Adrenal gland (tissue), 12 donors: ENCODE results near the gene SEC24C. TPM values are rescaled to one million over a fixed set of nuclear protein-coding genes. Genes with fewer than 3 reads are reported as not detected.
"Not testable (repeated sequence)": the region's sequence is repeated elsewhere in the genome, so short reads cannot be mapped to it uniquely, and the experiment has no call there.

Experiments used
- DNase-seq, 7 donors: peaks; one replicate each; pipeline ENCODE4 v3.0.0-alpha.2; 2019 to 2020
- H3K27ac ChIP-seq, 5 donors: fragments of 200-600 bp; sonication (generic) in 4 of 5; 1 replicate in 3 of 5; 2 replicates in 2 of 5; pipeline versions ENCODE4 v1.5.1 to v1.8.0; 2016 to 2020; ENCODE audit warnings: mild to moderate bottlenecking in 1 of 5
- H3K27me3 ChIP-seq: fragments of 200-600 bp; 2 replicates; pipeline ENCODE4 v1.8.0; 2021
- H3K36me3 ChIP-seq, 2 donors: fragments of 200-600 bp; replicated peaks in 1 of 2; 1 replicate in 1 of 2; 2 replicates in 1 of 2; pipeline versions ENCODE4 v1.5.1 to v1.8.0; 2018 to 2022
- H3K4me1 ChIP-seq, 2 donors: fragments of 200-600 bp; replicated peaks in 1 of 2; 1 replicate in 1 of 2; 2 replicates in 1 of 2; pipeline versions ENCODE4 v1.5.1 to v1.8.0; 2018 to 2021
- H3K4me3 ChIP-seq, 4 donors: fragments of 200-600 bp; sonication (generic) in 3 of 4; one replicate each; pipeline ENCODE4 v1.5.1; 2016 to 2018
- H3K9me3 ChIP-seq, 3 donors: fragments of 200-600 bp; sonication (generic) in 1 of 3; replicated peaks in 1 of 3; 1 replicate in 2 of 3; 2 replicates in 1 of 3; pipeline versions ENCODE4 v1.5.1 to v1.8.0; 2016 to 2021
- CTCF ChIP-seq, 6 experiments: fragments of 450-650 bp in 4 of 6; fragments of 200-600 bp in 2 of 6; sonication (generic) in 1 of 6; IDR thresholded peaks; 1 replicate in 5 of 6; 2 replicates in 1 of 6; pipeline versions ENCODE4 v1.5.1 to v1.8.0; 2016 to 2021; ENCODE audit warnings: antibody characterized with exemption in 6 of 6, mild to moderate bottlenecking in 2 of 6, moderate library complexity in 1 of 6
- POLR2A ChIP-seq, 2 donors: fragments of 450-650 bp; IDR thresholded peaks; one replicate each; pipeline ENCODE4 v1.6.1; 2017; ENCODE audit warnings: antibody characterized with exemption in 2 of 2, mild to moderate bottlenecking in 2 of 2, moderate library complexity in 1 of 2
- WGBS, 4 donors: extraction: QIAGEN DNeasy Blood & Tissue Kit in 2 of 4; methylation state at CpG; one replicate each; pipeline versions ENCODE4 v1.1.5 to v1.1.7; 2013 to 2017; 5-methylcytosine and 5-hydroxymethylcytosine counted together
- intact Hi-C, 2 donors: fragments of 100-400 bp; cut with DNase I; formaldehyde crosslinking; loops; one replicate each; pipeline versions ENCODE4 v1.14.1 to v1.15.0; 2022 to 2023
- polyA plus RNA-seq, 3 donors: library from polyadenylated mRNA; stranded (reverse); fragments of 200-250 nt in 2 of 3; fragments of 350-450 nt in 1 of 3; fragmentation: Illumina TruSeq in 1 of 3; extraction: RNeasy Lipid Tissue Mini Kit (QIAGEN cat#74804) in 1 of 3; gene quantifications; one replicate each; pipeline ENCODE4 v1.2.3, GENCODE V29; 2013 to 2014
- total RNA-seq, 9 donors: library from RNA; depleted of rRNA in 4 of 9; stranded (reverse); fragments of >200 nt in 4 of 9; fragments of 120-200 nt in 1 of 9; fragmentation: NEBNext Ultra II Directional in 1 of 9; extraction: Animal tissue kit (Norgen Biotek cat#: 25700) in 1 of 9; gene quantifications; one replicate each; pipeline versions ENCODE4 v1.1.0 to v1.2.4, GENCODE V29; 2013 to 2023
- donor health status: healthy with polysubstance abuse.
- donor health status: Bipolar disorder and iron deficiency.
- donor health status: DM: yes; HTN: yes; CAD: no.
- donor health status: DM: no; HTN: no; CAD: no.
- donor health status: DM: no; HTN: no; CAD: no.
- donor health status: DM: yes; HTN: yes; CAD: no.

Gene SEC24C
- total and polyA plus RNA-seq, 12 donors: 38.4 to 133 (median 81.2) TPM

GRCh38 chr10:73789659-73790055 is 45.5 kb downstream of the SEC24C start:
- WGBS, 4 donors: 85 to 94% (median 88%) methylated on average over 9 to 10 of the region's 10 CpGs
- no peak for TF ChIP-seq CTCF (IDR thresholded peaks at IDR 0.05)
- no peak for TF ChIP-seq POLR2A (IDR thresholded peaks at IDR 0.05)
- intact Hi-C loops: no loop called here

GRCh38 chr10:73790886-73791625 is 46.9 kb downstream of the SEC24C start:
- intact Hi-C loops: no loop called here
- no peaks in the 10 kb centered on the region for H3K27me3 ChIP-seq
- no peak overlapping the region for H3K27ac ChIP-seq
- DNase-seq: peak in 1 of 7 donors; percentile 11
- peaks cover 0 to 75% of the 10 kb centered on the region in 2 donors for H3K36me3 ChIP-seq
- H3K4me3 ChIP-seq: no peak overlapping the region
- no peaks in the 10 kb centered on the region for H3K9me3 ChIP-seq
- WGBS, 4 donors: 88 to 91% (median 89%) methylated on average over 16 to 22 of the region's 22 CpGs
- no peak for TF ChIP-seq POLR2A (IDR thresholded peaks at IDR 0.05)
- no peak for TF ChIP-seq CTCF (IDR thresholded peaks at IDR 0.05)
- H3K4me1 ChIP-seq: peaks cover 20 to 21% of the 10 kb centered on the region in 2 donors

More at GRCh38 chr10:73789659-73790055, 45.5 kb downstream of the SEC24C start:
- Histone ChIP-seq H3K9me3 (no peaks in the 10 kb centered on the region), H3K4me3 (no peak overlapping the region), H3K4me1 (peaks cover 20 to 25% of the 10 kb centered on the region in 2 donors), H3K27me3 (no peaks in the 10 kb centered on the region), H3K27ac (no peak overlapping the region), H3K36me3 (peaks cover 0 to 61% of the 10 kb centered on the region in 2 donors)
- DNase-seq: peak in 1 of 7 donors; percentile 13

GRCh38 chr10:73791871-73792400 is 47.8 kb downstream of the SEC24C start:
- H3K27ac ChIP-seq: no peak overlapping the region
- WGBS, 4 donors: 91 to 99% (median 92%) methylated on average over 10 to 26 of the region's 26 CpGs
- TF ChIP-seq POLR2A (IDR thresholded peaks at IDR 0.05) (no peak), CTCF (IDR thresholded peaks at IDR 0.05) (no peak)
- H3K4me3 ChIP-seq: no peak overlapping the region
- H3K36me3 ChIP-seq: peaks cover 0 to 84% of the 10 kb centered on the region in 2 donors
- H3K9me3 ChIP-seq: no peaks in the 10 kb centered on the region
- peaks cover 14 to 15% of the 10 kb centered on the region in 2 donors for H3K4me1 ChIP-seq
- intact Hi-C loops: no loop called here
- peak in 1 of 7 donors; percentile 13 for DNase-seq
- no peaks in the 10 kb centered on the region for H3K27me3 ChIP-seq

GRCh38 chr10:73793456-73793855 is 49.3 kb downstream of the SEC24C start:
- intact Hi-C loops: no loop called here
- Histone ChIP-seq H3K36me3 (peaks cover 0 to 99% of the 10 kb centered on the region in 2 donors), H3K27ac (no peak overlapping the region), H3K4me3 (no peak overlapping the region), H3K9me3 (no peaks in the 10 kb centered on the region), H3K27me3 (no peaks in the 10 kb centered on the region), H3K4me1 (no peaks in the 10 kb centered on the region)
- no peak for TF ChIP-seq CTCF (IDR thresholded peaks at IDR 0.05)
- no peak for TF ChIP-seq POLR2A (IDR thresholded peaks at IDR 0.05)
- DNase-seq: peak in 1 of 7 donors; percentile 13
- WGBS, 4 donors: 84 to 100% (median 90%) methylated on average over 3 to 5 of the region's 5 CpGs

- H3K4me1 ChIP-seq, H3K27me3 ChIP-seq, H3K27ac ChIP-seq, H3K4me3 ChIP-seq, intact Hi-C loops, H3K9me3 ChIP-seq: not testable (repeated sequence)
- DNase-seq: peak in 1 of 7 donors; percentile 5
- WGBS, 4 donors: 90 to 94% (median 93%) methylated on average over 10 of the region's 10 CpGs
- peaks cover 0 to 100% of the 10 kb centered on the region in 2 donors for H3K36me3 ChIP-seq
These were observed 51.3 kb downstream of the SEC24C start for GRCh38 chr10:73795491-73795890.

- H3K4me1 ChIP-seq: not testable (repeated sequence)
- 94 to 96% (median 95%) methylated on average over 8 of the region's 8 CpGs for WGBS, 4 donors
These were observed 51.9 kb downstream of the SEC24C start for GRCh38 chr10:73796035-73796434.

More at GRCh38 chr10:73796035-73796434, 51.9 kb downstream of the SEC24C start:
- H3K4me3 ChIP-seq, H3K9me3 ChIP-seq, H3K27ac ChIP-seq, H3K27me3 ChIP-seq, intact Hi-C loops: not testable (repeated sequence)
- H3K36me3 ChIP-seq: peaks cover 0 to 100% of the 10 kb centered on the region in 2 donors
- peak in 1 of 7 donors; percentile 13 for DNase-seq
